HepG2 (cell line): Measurements from ENCODE around the gene PEX11A. TPM values are rescaled to one million over a fixed set of nuclear protein-coding genes. Genes with fewer than 3 reads are reported as not detected.

Experiments
- GLI4 ChIP-seq: sonication (generic); formaldehyde crosslinking; IDR thresholded peaks from 2 replicates; pipeline ENCODE4 v1.5.1; 2020; ENCODE audit warnings: missing genetic modification reagents, mild to moderate bottlenecking, moderate library complexity, borderline replicate concordance
- JUN ChIP-seq: sonication (generic); formaldehyde crosslinking; IDR thresholded peaks from 2 replicates; pipeline ENCODE4 v1.4.0; 2020; ENCODE audit warnings: mild to moderate bottlenecking, missing genetic modification reagents
- MIXL1 ChIP-seq: IDR thresholded peaks from 2 replicates; pipeline ENCODE4 v1.6.1; 2016
- MZF1 ChIP-seq: sonication (generic); formaldehyde crosslinking; IDR thresholded peaks from 2 replicates; pipeline ENCODE4 v1.8.1; 2023; ENCODE audit warnings: mild to moderate bottlenecking, missing genetic modification reagents, borderline replicate concordance
- NFKB2 ChIP-seq: sonication (generic); formaldehyde crosslinking; IDR thresholded peaks from 2 replicates; pipeline ENCODE4 v1.4.0; 2020; ENCODE audit warnings: missing genetic modification reagents, borderline replicate concordance
- NONO ChIP-seq, 2 experiments: fragments of 450-650 bp in 1 of 2; sonication (generic) in 1 of 2; formaldehyde crosslinking in 1 of 2; IDR thresholded peaks in 1 of 2; conservative IDR thresholded peaks in 1 of 2; 2 replicates each; pipeline versions ENCODE4 v1.6.1 to v1.8.0; 2017 to 2022; ENCODE audit warnings: mild to moderate bottlenecking in 1 of 2, missing genetic modification reagents in 1 of 2, moderate library complexity in 1 of 2
- PRMT3 ChIP-seq: sonication (generic); formaldehyde crosslinking; IDR thresholded peaks from 2 replicates; pipeline ENCODE4 v1.8.1; 2022; ENCODE audit warnings: low read depth, mild to moderate bottlenecking, moderate library complexity, missing genetic modification reagents, borderline replicate concordance
- SNAI1 ChIP-seq: sonication (generic); formaldehyde crosslinking; IDR thresholded peaks from 2 replicates; pipeline ENCODE4 v1.5.0; 2020; ENCODE audit warnings: mild to moderate bottlenecking, missing genetic modification reagents, borderline replicate concordance
- SYNCRIP ChIP-seq: fragments of 200-400 bp; formaldehyde crosslinking; IDR thresholded peaks from 2 replicates; pipeline ENCODE4 v1.6.1; 2018; ENCODE audit warnings: mild to moderate bottlenecking, low read depth, low read length; ENCODE audit not compliant: insufficient read depth
- TCF7L2 ChIP-seq: IDR thresholded peaks from 2 replicates; pipeline ENCODE4 v1.6.1; 2011; ENCODE audit warnings: mild to moderate bottlenecking, low read depth, low read length, moderate library complexity
- ZBTB10 ChIP-seq: sonication (generic); formaldehyde crosslinking; IDR thresholded peaks from 2 replicates; pipeline ENCODE4 v1.4.0; 2020; ENCODE audit warnings: missing genetic modification reagents, borderline replicate concordance
- ZBTB20 ChIP-seq: sonication (generic); formaldehyde crosslinking; IDR thresholded peaks from 2 replicates; pipeline ENCODE4 v1.8.1; 2023; ENCODE audit warnings: missing genetic modification reagents, low read depth, mild to moderate bottlenecking, borderline replicate concordance
- ZBTB7A ChIP-seq: sonication (generic); formaldehyde crosslinking; IDR thresholded peaks from 2 replicates; pipeline ENCODE4 v1.8.0; 2022; ENCODE audit warnings: mild to moderate bottlenecking, missing genetic modification reagents
- ZMYM3 ChIP-seq: sonication (generic); formaldehyde crosslinking; IDR thresholded peaks from 2 replicates; pipeline ENCODE4 v1.5.1; 2020; ENCODE audit warnings: mild to moderate bottlenecking, missing genetic modification reagents
- ZNF234 ChIP-seq: sonication (generic); formaldehyde crosslinking; conservative IDR thresholded peaks from 2 replicates; pipeline ENCODE4 v1.5.1; 2020; ENCODE audit warnings: mild to moderate bottlenecking, missing genetic modification reagents
- ZNF776 ChIP-seq: sonication (generic); formaldehyde crosslinking; IDR thresholded peaks from 2 replicates; pipeline ENCODE4 v1.4.0; 2020; ENCODE audit warnings: mild to moderate bottlenecking, missing genetic modification reagents
- polyA plus RNA-seq, 8 experiments: library from polyadenylated mRNA; depleted of rRNA in 3 of 8; stranded (reverse) in 7 of 8; unstranded in 1 of 8; fragments of >200 nt; fragmentation: Illumina TruSeq in 4 of 8; extraction: Trizol in 4 of 8; gene quantifications; 2 replicates each; pipeline versions ENCODE4 v1.2.1 to v1.2.3, GENCODE V29; 2011 to 2016; ENCODE audit warnings: low read depth in 4 of 8, missing spikeins in 1 of 8, mixed read lengths in 1 of 8; ENCODE audit not compliant: insufficient read depth in 1 of 8
- total RNA-seq, 5 experiments: library from RNA; depleted of rRNA; stranded (reverse); fragments of >200 nt; fragmentation: Illumina TruSeq; extraction: Trizol; gene quantifications; 2 replicates each; pipeline ENCODE4 v1.2.3, GENCODE V29; 2016; ENCODE audit warnings: low read depth in 1 of 5
- TF ChIP-seq, protein P1 (sequence below): sonication (generic); formaldehyde crosslinking; IDR thresholded peaks from 2 replicates; pipeline ENCODE4 v1.4.0; 2020; ENCODE audit warnings: mild to moderate bottlenecking, missing genetic modification reagents, borderline replicate concordance
- TF ChIP-seq, protein P2 (sequence below): fragments of 450-650 bp; IDR thresholded peaks from 2 replicates; pipeline ENCODE4 v1.6.1; 2017

Gene PEX11A
- total and polyA plus RNA-seq, 2 of the 13 experiments (the other 11 are each of a cell fraction or from before 2014, with no cell fraction given): 9.9 to 15.1 TPM

GRCh38 chr15:89680282-89680873, 10.2 kb downstream of the PEX11A start (continued):
- TF ChIP-seq, protein P1, sequence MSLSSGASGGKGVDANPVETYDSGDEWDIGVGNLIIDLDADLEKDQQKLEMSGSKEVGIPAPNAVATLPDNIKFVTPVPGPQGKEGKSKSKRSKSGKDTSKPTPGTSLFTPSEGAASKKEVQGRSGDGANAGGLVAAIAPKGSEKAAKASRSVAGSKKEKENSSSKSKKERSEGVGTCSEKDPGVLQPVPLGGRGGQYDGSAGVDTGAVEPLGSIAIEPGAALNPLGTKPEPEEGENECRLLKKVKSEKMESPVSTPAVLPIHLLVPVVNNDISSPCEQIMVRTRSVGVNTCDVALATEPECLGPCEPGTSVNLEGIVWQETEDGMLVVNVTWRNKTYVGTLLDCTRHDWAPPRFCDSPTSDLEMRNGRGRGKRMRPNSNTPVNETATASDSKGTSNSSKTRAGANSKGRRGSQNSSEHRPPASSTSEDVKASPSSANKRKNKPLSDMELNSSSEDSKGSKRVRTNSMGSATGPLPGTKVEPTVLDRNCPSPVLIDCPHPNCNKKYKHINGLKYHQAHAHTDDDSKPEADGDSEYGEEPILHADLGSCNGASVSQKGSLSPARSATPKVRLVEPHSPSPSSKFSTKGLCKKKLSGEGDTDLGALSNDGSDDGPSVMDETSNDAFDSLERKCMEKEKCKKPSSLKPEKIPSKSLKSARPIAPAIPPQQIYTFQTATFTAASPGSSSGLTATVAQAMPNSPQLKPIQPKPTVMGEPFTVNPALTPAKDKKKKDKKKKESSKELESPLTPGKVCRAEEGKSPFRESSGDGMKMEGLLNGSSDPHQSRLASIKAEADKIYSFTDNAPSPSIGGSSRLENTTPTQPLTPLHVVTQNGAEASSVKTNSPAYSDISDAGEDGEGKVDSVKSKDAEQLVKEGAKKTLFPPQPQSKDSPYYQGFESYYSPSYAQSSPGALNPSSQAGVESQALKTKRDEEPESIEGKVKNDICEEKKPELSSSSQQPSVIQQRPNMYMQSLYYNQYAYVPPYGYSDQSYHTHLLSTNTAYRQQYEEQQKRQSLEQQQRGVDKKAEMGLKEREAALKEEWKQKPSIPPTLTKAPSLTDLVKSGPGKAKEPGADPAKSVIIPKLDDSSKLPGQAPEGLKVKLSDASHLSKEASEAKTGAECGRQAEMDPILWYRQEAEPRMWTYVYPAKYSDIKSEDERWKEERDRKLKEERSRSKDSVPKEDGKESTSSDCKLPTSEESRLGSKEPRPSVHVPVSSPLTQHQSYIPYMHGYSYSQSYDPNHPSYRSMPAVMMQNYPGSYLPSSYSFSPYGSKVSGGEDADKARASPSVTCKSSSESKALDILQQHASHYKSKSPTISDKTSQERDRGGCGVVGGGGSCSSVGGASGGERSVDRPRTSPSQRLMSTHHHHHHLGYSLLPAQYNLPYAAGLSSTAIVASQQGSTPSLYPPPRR (CRISPR knock-in tag): no peak; the same call in 1 of the 2 replicates
- TF ChIP-seq, protein P2, sequence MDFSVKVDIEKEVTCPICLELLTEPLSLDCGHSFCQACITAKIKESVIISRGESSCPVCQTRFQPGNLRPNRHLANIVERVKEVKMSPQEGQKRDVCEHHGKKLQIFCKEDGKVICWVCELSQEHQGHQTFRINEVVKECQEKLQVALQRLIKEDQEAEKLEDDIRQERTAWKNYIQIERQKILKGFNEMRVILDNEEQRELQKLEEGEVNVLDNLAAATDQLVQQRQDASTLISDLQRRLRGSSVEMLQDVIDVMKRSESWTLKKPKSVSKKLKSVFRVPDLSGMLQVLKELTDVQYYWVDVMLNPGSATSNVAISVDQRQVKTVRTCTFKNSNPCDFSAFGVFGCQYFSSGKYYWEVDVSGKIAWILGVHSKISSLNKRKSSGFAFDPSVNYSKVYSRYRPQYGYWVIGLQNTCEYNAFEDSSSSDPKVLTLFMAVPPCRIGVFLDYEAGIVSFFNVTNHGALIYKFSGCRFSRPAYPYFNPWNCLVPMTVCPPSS: no peak
- TF ChIP-seq MZF1 (no peak), ZMYM3 (CRISPR knock-in tag) (peak; percentile 58; the same call in 1 of the 2 replicates), ZNF234 (CRISPR knock-in tag) (no peak), JUN (CRISPR knock-in tag) (no peak), PRMT3 (CRISPR knock-in tag) (no peak), NONO (IDR thresholded peaks at IDR 0.05) (no peak), NONO (CRISPR knock-in tag; conservative IDR thresholded peaks at IDR 0.05) (0 out of 2 replicates have a peak, but pooled peaks have one; percentile 18), SNAI1 (CRISPR knock-in tag) (no peak), ZBTB20 (CRISPR knock-in tag) (peak; percentile 94; the same call in 1 of the 2 replicates), ZBTB7A (no peak), TCF7L2 (no peak), SYNCRIP (no peak), ZBTB10 (CRISPR knock-in tag) (no peak), GLI4 (CRISPR knock-in tag) (no peak), ZNF776 (CRISPR knock-in tag) (no peak), NFKB2 (CRISPR knock-in tag) (no peak), MIXL1 (CRISPR knock-in tag) (peak; percentile 79)
